ENCODE results near the gene ARHGAP24.

GRCh38 chr4:85784348-85784747 lies 309.4 kb downstream of the ARHGAP24 start:
- TF ChIP-seq CTCF (IDR thresholded peaks at IDR 0.05) (no peak), POLR2A (IDR thresholded peaks at IDR 0.05) (no peak)
